Naive B cell (primary cell): ENCODE data around the gene MRTFA. TPM values are rescaled to one million over a fixed set of nuclear protein-coding genes. Genes with fewer than 3 reads are reported as not detected.
"Not testable (repeated sequence)": the region's sequence is repeated elsewhere in the genome, so short reads cannot be mapped to it uniquely, and the experiment has no call there.

ENCODE experiments used
- ATAC-seq, 2 donors: fragments of 150-1000 bp; cut with Tn5 transposase; 2 replicates each; pipeline ENCODE4 v1.10.0; 2021; ENCODE audit warnings: low read depth in 2 of 2, mild to moderate bottlenecking in 2 of 2, moderate library complexity in 2 of 2
- DNase-seq: peaks from one replicate; pipeline ENCODE4 v3.0.0; 2022
- H3K27ac Mint-ChIP-seq, 6 donors: one replicate each; pipeline ENCODE4 v1.8.0; 2020 to 2022; ENCODE audit warnings: mild to moderate bottlenecking in 6 of 6, mixed read lengths in 6 of 6, moderate library complexity in 5 of 6, inconsistent platforms in 2 of 6
- H3K27me3 Mint-ChIP-seq, 3 donors: one replicate each; pipeline ENCODE4 v1.8.0; 2021 to 2022; ENCODE audit warnings: mixed read lengths in 3 of 3, mild to moderate bottlenecking in 1 of 3
- H3K36me3 Mint-ChIP-seq, 2 donors: one replicate each; pipeline ENCODE4 v1.8.0; 2020 to 2022; ENCODE audit warnings: mixed read lengths in 2 of 2, inconsistent platforms in 1 of 2, mild to moderate bottlenecking in 1 of 2
- H3K4me1 Mint-ChIP-seq, 3 donors: one replicate each; pipeline ENCODE4 v1.8.0; 2020 to 2022; ENCODE audit warnings: mixed read lengths in 3 of 3, inconsistent platforms in 1 of 3, mild to moderate bottlenecking in 1 of 3, moderate library complexity in 1 of 3
- H3K4me3 Mint-ChIP-seq, 8 donors: one replicate each; pipeline ENCODE4 v1.8.0; 2020 to 2022; ENCODE audit warnings: mild to moderate bottlenecking in 8 of 8, mixed read lengths in 8 of 8, moderate library complexity in 8 of 8, inconsistent platforms in 2 of 8
- H3K9me3 Mint-ChIP-seq, 7 donors: one replicate each; pipeline ENCODE4 v1.8.0; 2020 to 2022; ENCODE audit warnings: mixed read lengths in 7 of 7, mild to moderate bottlenecking in 5 of 7, inconsistent platforms in 2 of 7, moderate library complexity in 1 of 7
- polyA plus RNA-seq, 6 donors: library from polyadenylated mRNA; unstranded; fragments of 300-500 nt; fragmentation: Illumina TruSeq; gene quantifications; one replicate each; pipeline ENCODE4 v1.2.3, GENCODE V29; 2021; ENCODE audit warnings: low read depth in 6 of 6

Gene MRTFA
- polyA plus RNA-seq, 6 donors from 2014 or later, result 4.6 to 24.6 (median 14.2) TPM

DNA sequence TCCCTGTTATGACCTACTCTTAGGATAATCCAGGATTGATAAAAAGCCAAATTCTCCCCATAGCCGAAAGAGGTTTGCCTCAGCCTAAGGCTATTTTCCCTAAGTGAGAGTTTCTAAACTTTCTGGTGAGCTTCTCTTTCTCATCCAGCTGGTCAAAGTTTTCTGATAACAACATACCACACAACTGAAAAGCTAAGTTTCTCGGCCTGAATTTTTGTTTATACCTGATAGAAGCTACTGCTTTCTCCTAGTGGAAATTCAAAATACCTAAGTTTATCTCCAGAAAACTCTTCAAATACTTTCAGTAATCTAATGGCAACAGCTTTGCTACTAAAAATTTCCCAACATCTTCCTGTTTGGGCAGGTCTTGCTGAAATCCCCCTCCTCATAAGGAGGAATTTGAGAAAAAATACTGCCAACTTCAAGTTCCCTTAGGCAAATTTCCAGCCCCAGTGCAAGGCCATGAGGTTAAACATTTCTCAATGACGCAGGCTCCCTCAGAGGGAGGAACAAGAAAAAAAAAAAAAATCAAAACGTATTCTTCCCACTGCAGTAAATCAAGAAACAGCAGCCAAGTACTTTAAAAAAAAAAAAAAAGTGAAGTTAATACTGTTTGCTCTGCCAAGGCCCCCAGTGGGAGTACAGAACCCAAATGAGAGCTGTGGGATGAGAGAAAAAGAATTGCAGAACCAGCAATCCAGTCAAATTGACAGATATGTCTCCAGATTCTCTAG lies 127.0 kb downstream of the MRTFA start:
- Mint-ChIP-seq H3K4me1 (peaks cover 4 to 8% (median 5%) of the 10 kb centered on the region in 3 donors), H3K9me3 (no peaks in the 10 kb centered on the region), H3K27me3 (no peaks in the 10 kb centered on the region), H3K4me3 (no peak overlapping the region), H3K27ac (peak overlapping the region in 3 of 6 donors; percentile 9 to 56 (median 24)), H3K36me3 (no peaks in the 10 kb centered on the region)
- ATAC-seq, result peak in 1 of 2 donors; percentile 16
- DNase-seq, result no peak

DNA sequence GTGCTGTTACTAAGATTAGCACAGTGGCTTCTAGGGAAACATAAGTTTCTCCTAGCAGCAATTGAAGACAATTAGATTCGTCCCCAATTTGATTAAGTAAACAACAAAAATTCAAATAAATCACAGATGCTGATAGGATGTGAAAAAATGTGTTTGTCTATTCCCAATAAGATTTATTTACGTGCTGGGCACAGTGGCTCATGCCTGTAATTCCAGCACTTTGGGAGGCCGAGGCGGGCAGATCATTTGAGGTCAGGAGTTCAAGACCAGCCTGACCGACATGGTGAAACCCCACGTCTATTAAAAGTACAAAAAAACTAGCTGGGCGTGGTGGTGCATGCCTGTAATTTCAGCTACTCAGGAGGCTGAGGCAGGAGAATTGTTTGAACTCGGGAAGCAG lies 128.5 kb downstream of the MRTFA start:
- H3K27ac Mint-ChIP-seq, result peak overlapping the region in 1 of 6 donors; percentile 62
- H3K4me3 Mint-ChIP-seq, ATAC-seq, H3K27me3 Mint-ChIP-seq, H3K36me3 Mint-ChIP-seq, DNase-seq, H3K9me3 Mint-ChIP-seq: not testable (repeated sequence)
- peaks cover 9 to 10% (median 10%) of the 10 kb centered on the region in 3 donors for H3K4me1 Mint-ChIP-seq

DNA sequence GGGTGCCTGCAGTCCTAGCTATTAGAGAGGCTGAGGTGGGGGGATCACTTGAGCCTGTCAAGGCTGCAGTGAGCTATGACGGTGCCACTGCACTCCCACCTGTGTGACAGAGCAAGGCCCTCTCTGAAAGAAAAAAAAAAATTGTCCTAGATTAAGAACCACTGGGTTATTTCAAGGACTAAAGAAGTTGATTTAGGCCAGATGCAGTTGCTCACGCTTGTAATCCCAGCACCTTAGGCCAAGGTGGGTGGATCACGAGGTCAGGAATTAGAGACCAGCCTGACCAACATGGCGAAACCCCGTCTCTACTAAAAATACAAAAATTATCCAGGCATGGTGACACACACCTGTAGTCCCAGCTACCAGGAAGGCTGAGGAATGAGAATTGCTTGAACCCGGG lies 129.0 kb downstream of the MRTFA start:
- Mint-ChIP-seq H3K27ac (peak overlapping the region in 1 of 6 donors; percentile 39), H3K4me1 (peaks cover 13 to 14% (median 13%) of the 10 kb centered on the region in 3 donors), H3K4me3 (no peak overlapping the region), H3K9me3 (no peaks in the 10 kb centered on the region), H3K27me3 (no peaks in the 10 kb centered on the region), H3K36me3 (peaks cover 0 to 7% of the 10 kb centered on the region in 2 donors)
- ATAC-seq (no peak), DNase-seq (no peak)

DNA sequence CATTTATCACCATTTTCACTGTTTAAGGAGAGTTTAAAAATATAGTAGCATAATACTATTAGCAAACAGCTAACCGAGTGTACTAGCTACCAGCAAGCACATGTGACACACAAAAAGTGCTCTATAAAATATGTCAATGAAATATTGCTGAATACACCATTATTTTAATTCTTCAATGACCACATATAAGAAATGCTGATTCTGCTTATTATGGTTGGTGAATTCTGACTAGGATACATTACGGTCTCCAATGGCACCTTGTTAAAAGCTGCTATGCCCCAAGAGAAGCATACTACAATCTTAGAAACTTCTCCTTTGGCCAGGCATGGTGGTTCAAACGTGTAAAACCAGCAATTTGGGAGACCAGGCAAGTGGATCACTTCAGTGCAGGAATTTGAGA lies 129.8 kb downstream of the MRTFA start:
- Mint-ChIP-seq H3K27me3 (no peaks in the 10 kb centered on the region), H3K27ac (peak overlapping the region in 3 of 6 donors; percentile 12 to 33 (median 26)), H3K9me3 (no peaks in the 10 kb centered on the region), H3K36me3 (peaks cover 0 to 8% of the 10 kb centered on the region in 2 donors), H3K4me1 (peaks cover 13 to 14% (median 13%) of the 10 kb centered on the region in 3 donors), H3K4me3 (no peak overlapping the region)
- DNase-seq (no peak), ATAC-seq (no peak)

DNA sequence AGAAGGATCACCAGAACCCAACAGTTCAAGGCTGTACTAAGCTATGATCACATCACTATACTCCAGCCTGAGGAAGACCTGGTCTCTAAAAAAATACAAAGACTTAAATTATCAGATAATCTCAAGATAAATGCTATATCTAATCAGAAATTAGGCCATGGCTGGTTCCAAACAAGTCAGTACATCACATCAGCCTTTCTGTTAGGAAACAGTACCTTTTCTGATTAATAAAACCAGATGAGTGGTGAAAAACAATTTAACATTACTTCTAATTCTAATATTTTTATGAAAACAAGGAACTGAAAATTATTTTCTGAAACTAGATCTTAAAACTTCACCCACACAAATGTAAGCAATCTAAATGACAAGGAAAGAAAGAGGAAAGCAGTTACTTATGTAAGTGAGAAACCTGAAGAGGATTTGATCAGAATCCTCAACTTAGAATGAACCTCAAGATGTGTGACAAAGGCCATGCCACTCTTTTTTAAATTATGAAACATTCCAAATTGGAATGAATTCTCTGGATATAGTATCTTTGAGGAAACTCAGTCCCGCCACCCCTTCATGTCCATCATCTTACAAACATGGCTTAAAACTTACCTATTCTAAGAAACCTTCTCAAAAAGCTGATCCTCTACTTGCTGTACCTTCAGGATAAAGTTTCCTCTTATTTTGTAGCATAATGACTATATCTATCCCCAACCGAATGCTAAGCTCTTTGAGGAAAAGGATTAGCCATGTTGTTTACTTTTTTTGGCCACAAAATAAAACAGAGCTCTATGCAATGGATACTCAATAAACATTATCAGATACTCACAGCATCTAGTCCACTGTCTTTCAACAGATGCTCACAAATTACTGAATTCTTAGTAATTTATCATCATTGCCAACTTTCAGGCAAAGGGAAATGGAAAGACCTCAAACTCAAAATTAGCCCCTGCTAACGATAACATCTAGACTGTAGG lies 132.0 kb downstream of the MRTFA start:
- peaks cover 0 to 8% of the 10 kb centered on the region in 2 donors for H3K36me3 Mint-ChIP-seq
- no peak for DNase-seq
- ATAC-seq, result no peak
- no peaks in the 10 kb centered on the region for H3K27me3 Mint-ChIP-seq
- H3K27ac Mint-ChIP-seq, result peak overlapping the region in 5 of 6 donors; percentile 5 to 77 (median 44)
- no peak overlapping the region for H3K4me3 Mint-ChIP-seq
- no peaks in the 10 kb centered on the region for H3K9me3 Mint-ChIP-seq
- H3K4me1 Mint-ChIP-seq, result peaks cover 10 to 13% (median 11%) of the 10 kb centered on the region in 3 donors

DNA sequence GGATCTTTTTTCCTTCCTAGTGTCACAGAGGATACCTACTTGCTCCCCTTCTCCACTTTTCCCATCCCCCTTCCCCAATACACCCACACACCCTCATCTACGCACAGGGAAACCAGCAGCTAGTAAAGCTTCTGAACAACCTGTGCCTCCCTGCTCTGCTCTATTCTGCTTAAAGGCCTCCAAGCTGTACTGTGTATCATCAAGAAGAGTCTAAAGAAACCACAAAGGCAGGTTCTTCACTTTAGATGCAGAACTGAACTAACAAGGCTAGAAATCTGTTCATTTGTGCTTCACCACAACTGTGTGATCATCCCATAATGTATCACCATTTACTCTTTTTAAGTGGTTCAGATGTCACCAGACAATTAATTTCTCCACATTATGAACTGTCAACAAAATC lies 133.6 kb downstream of the MRTFA start:
- ATAC-seq (no peak), DNase-seq (no peak)
- Mint-ChIP-seq H3K27ac (peak overlapping the region in 2 of 6 donors; percentile 45 to 72), H3K9me3 (no peaks in the 10 kb centered on the region), H3K27me3 (no peaks in the 10 kb centered on the region), H3K4me1 (peaks cover 10 to 13% (median 11%) of the 10 kb centered on the region in 3 donors), H3K4me3 (no peak overlapping the region), H3K36me3 (peaks cover 0 to 8% of the 10 kb centered on the region in 2 donors)

DNA sequence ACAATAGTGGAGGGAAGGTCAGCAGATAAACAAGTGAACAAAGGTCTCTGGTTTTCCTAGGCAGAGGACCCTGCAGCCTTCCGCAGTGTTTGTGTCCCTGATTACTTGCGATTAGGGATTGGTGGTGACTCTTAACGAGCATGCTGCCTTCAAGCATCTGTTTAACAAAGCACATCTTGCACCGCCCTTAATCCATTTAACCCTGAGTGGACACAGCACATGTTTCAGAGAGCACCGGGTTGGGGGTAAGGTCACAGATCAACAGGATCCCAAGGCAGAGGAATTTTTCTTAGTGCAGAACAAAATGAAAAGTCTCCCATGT lies 136.1 kb downstream of the MRTFA start:
- not testable (repeated sequence) for H3K4me3 Mint-ChIP-seq, H3K9me3 Mint-ChIP-seq, H3K27ac Mint-ChIP-seq, ATAC-seq, DNase-seq, H3K27me3 Mint-ChIP-seq
- H3K36me3 Mint-ChIP-seq, result peaks cover 0 to 16% of the 10 kb centered on the region in 2 donors
- H3K4me1 Mint-ChIP-seq, result peaks cover 11 to 16% (median 13%) of the 10 kb centered on the region in 3 donors

DNA sequence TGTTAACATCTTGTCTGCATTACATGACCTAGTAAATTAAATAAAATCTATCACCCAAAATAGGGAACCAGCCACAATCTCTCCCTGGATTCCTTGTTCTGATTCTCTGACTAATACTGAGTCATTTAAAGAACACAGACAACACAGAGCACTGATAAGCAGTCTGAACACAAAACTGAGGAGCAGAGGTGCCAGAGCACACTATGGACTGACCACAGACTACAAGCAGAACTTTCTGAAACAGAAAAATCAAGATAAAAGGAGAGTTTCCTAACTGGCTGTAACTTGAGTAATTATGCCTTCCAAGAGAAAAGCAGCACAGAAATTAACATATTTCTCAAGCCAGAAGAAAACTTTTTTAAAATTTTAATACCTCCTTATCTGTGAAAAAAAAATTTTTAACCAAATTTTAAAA lies 137.3 kb downstream of the MRTFA start:
- Mint-ChIP-seq H3K4me3 (no peak overlapping the region), H3K27ac (peak overlapping the region in 1 of 6 donors; percentile 43), H3K27me3 (no peaks in the 10 kb centered on the region)

DNA sequence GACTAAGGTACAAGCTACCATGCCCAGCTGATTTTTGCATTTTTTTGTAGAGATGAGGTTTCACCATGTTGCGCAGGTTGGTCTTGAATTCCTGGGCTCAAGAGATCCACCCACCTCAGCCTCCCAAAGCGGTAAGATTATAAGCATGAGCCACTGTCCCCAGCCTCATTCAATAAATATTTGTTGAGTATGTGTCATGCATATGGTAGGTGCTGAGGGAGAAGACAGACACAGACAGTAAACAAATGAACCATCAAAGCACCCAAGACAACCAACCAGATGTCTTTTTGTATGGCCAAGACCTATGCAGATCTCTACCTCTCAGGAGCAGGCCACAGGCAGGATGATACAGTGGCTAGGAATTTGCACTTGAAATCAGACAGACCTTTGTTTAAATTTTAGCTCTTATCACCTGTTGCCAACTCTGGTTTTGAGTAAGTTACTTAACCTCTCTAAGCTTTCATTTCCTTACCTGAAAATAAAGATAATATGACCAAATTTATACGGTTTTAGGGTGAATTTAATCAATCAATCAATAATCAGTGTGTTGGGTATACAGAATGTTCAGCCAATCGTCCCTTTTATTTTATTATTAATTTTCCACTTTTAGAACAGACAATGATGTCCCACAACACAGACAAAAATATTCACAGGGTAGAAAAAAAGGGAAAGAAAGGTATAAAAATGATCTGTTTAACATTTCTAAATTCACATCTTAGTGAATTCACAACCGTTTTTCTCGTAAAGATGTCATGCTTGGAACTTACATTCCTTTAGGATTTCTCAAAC lies 137.9 kb downstream of the MRTFA start:
- Mint-ChIP-seq H3K4me3 (no peak overlapping the region), H3K4me1 (peaks cover 2 to 17% (median 14%) of the 10 kb centered on the region in 3 donors), H3K36me3 (peaks cover 0 to 16% of the 10 kb centered on the region in 2 donors), H3K27ac (peak overlapping the region in 3 of 6 donors; percentile 38 to 49 (median 43)), H3K9me3 (no peaks in the 10 kb centered on the region), H3K27me3 (no peaks in the 10 kb centered on the region)
- no peak for ATAC-seq
- DNase-seq, result no peak

More for the DNA sequence above, 137.3 kb downstream of the MRTFA start:
- Mint-ChIP-seq H3K9me3 (no peaks in the 10 kb centered on the region), H3K4me1 (peaks cover 4 to 14% (median 11%) of the 10 kb centered on the region in 3 donors), H3K36me3 (peaks cover 0 to 16% of the 10 kb centered on the region in 2 donors)
- no peak for DNase-seq
- no peak for ATAC-seq

DNA sequence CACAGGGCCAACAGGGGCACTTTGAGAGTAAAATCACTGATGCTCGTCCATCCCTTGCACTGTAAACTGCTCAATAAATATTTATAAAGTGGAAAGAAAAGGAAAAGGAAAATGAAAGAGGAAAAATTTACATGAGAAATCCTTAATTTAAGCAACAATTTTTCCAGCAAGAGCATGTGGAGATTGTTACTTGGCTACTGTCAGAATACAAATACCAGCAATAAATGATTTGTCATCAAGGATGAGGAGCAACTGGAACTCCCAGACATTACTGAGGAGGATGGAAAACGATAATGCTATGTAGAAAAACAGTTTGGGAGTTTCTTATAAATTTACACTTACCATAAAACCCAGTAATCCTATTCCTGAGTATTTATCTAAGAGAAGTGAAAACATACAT lies 143.1 kb downstream of the MRTFA start:
- peaks cover 28 to 33% (median 31%) of the 10 kb centered on the region in 3 donors for H3K4me1 Mint-ChIP-seq
- peaks cover 0 to 8% of the 10 kb centered on the region in 2 donors for H3K36me3 Mint-ChIP-seq
- DNase-seq (no peak), ATAC-seq (no peak)
- H3K27ac Mint-ChIP-seq, result peak overlapping the region; percentile 91 to 99 (median 94)
- H3K27me3 Mint-ChIP-seq, result no peaks in the 10 kb centered on the region
- no peaks in the 10 kb centered on the region for H3K9me3 Mint-ChIP-seq
- no peak overlapping the region for H3K4me3 Mint-ChIP-seq

DNA sequence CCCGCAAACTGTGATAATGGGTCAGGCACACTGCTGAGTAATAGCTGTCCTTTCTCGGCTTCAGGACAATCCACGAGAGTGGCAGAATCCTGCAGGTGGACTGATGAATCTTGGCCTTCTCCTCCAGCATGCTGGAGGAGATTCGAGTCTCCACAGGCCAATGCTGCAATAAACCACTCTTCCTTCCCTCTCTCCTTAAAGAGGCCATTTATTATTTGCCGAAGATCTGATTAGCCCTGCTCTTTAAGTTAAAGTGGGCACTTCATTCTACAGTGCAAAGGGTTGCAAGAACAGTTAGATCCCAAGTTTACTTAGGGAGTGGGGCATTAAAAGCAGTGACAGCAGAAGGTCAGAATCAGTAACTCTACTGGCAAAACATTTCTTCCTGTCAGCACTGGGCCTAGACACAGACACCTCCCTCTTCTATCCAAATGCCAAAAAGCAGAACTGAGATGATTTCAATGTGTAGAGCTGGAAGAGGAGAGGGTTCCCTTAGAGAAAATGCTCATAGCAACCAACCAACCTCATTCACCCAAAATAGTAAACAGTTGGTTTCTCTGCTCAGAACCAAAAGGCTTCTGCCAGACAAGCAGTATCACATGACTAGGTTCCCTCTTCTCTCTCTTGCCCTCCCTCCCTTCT lies 144.4 kb downstream of the MRTFA start:
- peak overlapping the region; percentile 91 to 99 (median 94) for H3K27ac Mint-ChIP-seq
- no peaks in the 10 kb centered on the region for H3K9me3 Mint-ChIP-seq
- peak overlapping the region in 7 of 8 donors; percentile 26 to 82 (median 51) for H3K4me3 Mint-ChIP-seq
- peaks cover 0 to 3% of the 10 kb centered on the region in 2 donors for H3K36me3 Mint-ChIP-seq
- DNase-seq (peak; percentile 82), ATAC-seq (peak; percentile 96 to 97)
- H3K4me1 Mint-ChIP-seq, result peaks cover 36 to 37% (median 37%) of the 10 kb centered on the region in 3 donors
- H3K27me3 Mint-ChIP-seq, result no peaks in the 10 kb centered on the region

DNA sequence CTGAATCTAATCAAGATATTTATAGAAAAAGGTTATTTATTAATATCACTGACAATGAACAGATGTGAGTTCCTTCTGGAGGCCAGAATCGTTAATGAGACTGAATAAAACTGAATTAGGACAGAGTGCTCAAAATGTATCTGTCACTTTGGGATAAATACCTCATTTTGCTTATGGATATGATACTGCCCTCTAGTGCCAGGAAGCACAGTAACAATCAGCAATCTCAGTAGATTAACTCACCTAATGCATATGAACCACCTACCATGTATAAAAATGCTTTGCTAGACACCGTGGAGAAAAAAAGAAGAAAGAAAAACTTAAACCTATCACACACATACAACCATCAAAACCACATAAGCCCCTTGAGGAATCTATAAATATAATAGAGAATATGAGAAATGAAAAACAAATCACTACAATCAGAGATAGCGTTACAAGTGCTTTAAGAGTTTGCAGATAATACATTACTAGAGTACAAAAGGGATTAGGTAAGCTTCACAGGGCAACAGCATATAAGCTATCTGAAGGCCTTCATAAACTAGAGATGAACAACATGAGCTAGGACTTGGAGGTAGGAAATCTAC lies 148.8 kb downstream of the MRTFA start:
- Mint-ChIP-seq H3K36me3 (no peaks in the 10 kb centered on the region), H3K27ac (peak overlapping the region in 5 of 6 donors; percentile 8 to 91 (median 57)), H3K4me1 (peaks cover 23 to 31% (median 27%) of the 10 kb centered on the region in 3 donors), H3K4me3 (no peak overlapping the region), H3K27me3 (no peaks in the 10 kb centered on the region), H3K9me3 (no peaks in the 10 kb centered on the region)
- peak; percentile 29 for DNase-seq
- no peak for ATAC-seq
